ENCODE data around the gene CIRBP.

- TF ChIP-seq POLR2A (IDR thresholded peaks at IDR 0.05; ENCODE audit: low read length) (no peak), GATA1 (IDR thresholded peaks at IDR 0.05; ENCODE audit: low read depth, low read length) (no peak)
Measured at GRCh38 chr19:1229924-1230782, 39.0 kb upstream of the CIRBP start.
